HL-60/S4 treated with phorbol 12-myristate 13-acetate at 8.2 ng/mL for 4 days and 3 days (cell line): ENCODE measurements around the gene PLTP.

ENCODE experiments used
- in situ Hi-C: fragments of 300-500 bp; cut with MboI; formaldehyde crosslinking; loops from 2 replicates; pipeline ENCODE4 v1.15.0; 2022; ENCODE audit warnings: low sequenced_read_pairs

The PLTP gene

DNA sequence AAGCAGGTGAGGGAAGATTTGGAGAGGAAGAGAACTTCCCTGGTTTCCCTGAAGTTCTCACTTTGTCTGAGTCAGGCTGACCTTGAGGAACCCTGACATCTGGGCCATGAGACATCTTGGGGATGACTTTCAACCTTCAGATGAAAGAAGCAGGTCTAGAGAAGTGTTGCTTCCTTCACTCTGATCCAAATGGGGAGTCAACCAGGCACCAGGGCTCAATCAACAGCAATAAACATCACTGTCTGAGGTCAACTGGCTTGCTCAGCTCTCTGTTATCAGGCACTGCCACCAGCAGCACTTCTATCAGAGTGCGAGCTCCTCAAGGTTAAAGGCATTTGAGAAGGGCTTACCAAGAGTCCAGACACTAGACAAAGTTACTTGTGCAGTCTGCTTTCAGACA is 61.0 kb downstream of the PLTP start:
- in situ Hi-C loops: no loop called here

DNA sequence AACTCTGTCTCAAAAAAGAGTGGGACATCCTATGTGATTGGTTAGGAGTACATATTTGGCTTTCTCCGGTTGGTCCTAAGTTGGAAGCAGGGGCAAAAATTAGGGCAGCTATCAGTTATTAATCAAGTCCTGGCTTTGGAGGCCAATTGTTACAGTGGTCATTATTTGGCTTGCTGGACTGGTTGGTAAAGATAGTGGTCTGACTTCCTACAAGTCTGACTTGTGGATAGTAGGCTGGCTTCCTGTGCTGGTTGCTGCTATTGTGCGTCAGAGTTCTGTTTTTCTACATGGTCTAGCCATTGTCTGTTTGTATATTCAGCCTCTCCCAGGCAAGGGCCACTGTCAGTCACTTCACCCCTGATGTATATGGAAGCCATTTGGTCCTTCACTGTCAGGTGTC is 61.7 kb downstream of the PLTP start:
- in situ Hi-C loops: no loop called here

DNA sequence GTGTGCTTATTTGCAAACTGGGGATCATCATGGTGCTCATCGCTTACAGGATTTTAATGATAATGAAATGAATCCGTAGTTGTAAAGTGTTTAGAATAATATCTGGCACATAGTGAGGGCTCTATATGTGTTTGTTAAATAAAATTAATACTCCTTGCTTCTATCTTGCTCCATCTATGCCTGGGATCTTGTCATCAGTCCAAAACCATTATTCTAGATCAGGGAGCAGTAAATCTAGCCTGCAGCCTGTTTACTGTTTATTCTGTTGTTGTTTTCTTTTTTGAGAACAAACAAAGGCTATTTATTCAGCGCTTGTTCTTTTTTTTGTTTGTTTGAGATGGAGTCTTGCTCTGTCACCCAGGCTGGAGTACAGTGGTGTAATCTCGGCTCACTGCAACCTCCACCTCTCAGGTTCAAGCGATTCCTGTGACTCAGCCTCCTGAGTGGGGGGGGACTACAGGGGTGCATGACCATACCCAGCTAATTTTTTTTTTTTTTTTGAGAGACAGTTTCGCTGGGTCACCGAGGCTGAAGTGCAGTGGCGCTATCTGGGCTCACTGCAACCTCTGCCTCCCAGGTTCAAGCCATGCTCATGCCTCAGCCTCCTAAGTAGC is 62.9 kb downstream of the PLTP start:
- in situ Hi-C loops: no loop called here
